IMR-90 (cell line): ENCODE data around the gene GCNT2.

Experiments
- NFE2L2 ChIP-seq: fragments of 150-350 bp; IDR thresholded peaks from 2 replicates; pipeline ENCODE4 v1.6.1; 2016; ENCODE audit warnings: low read depth, mild to moderate bottlenecking, low read length
- POLR2A ChIP-seq: IDR thresholded peaks from 2 replicates; pipeline ENCODE4 v1.6.1; 2012; ENCODE audit warnings: mild to moderate bottlenecking, low read depth, low read length
- RAD21 ChIP-seq: IDR thresholded peaks from 2 replicates; pipeline ENCODE4 v1.6.1; 2012; ENCODE audit warnings: low read length, improper control_type of control experiment
- TF ChIP-seq, protein P1 (sequence below): fragments of 150-350 bp; IDR thresholded peaks from 2 replicates; pipeline ENCODE4 v1.6.1; 2017; ENCODE audit warnings: mild to moderate bottlenecking, antibody characterized with exemption, low read length, low read depth
- TF ChIP-seq, protein P2 (sequence below): conservative IDR thresholded peaks from 2 replicates; pipeline ENCODE4 v1.5.1; 2012; ENCODE audit warnings: mild to moderate bottlenecking, low read depth, low read length, improper control_type of control experiment

DNA sequence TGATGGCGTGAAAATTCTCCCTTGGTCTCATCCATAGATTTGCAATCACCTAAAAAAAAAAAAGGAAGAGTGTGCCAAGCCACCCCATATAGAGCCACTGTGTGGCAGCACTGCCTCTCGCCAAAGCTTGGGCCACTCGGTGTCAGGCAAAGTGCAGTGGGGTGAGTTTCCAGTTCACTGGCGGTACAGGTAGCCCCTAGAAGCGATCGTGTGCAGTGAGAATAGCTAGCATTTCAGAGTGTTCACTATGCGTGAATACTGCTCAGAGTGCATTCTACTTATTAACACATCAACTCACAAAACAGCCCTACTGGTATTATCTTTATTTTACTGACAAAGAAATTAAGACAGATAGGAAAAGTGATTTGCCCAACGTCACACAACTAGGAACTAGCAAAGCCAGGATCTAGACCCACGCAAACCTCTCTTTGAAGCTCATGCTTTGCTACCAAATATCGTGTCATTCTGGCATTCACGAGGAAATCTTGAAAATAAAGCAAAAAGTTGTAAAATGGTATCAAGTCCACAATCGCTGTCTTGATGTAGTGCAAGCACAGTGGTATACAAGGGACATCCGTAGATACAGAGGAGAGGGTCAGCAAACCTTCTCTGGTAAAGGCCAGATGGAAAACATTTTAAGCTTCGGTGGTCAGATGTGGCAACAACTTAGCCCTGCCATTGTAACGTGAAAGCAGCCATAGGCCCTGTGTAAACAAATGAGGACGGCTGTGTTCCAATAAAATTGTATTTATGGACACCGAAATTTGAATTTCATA lies 10.4 kb upstream of the GCNT2 start:
- no peak for TF ChIP-seq NFE2L2
- TF ChIP-seq, protein P1, sequence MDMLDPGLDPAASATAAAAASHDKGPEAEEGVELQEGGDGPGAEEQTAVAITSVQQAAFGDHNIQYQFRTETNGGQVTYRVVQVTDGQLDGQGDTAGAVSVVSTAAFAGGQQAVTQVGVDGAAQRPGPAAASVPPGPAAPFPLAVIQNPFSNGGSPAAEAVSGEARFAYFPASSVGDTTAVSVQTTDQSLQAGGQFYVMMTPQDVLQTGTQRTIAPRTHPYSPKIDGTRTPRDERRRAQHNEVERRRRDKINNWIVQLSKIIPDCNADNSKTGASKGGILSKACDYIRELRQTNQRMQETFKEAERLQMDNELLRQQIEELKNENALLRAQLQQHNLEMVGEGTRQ, result no peak
- TF ChIP-seq, protein P2, sequence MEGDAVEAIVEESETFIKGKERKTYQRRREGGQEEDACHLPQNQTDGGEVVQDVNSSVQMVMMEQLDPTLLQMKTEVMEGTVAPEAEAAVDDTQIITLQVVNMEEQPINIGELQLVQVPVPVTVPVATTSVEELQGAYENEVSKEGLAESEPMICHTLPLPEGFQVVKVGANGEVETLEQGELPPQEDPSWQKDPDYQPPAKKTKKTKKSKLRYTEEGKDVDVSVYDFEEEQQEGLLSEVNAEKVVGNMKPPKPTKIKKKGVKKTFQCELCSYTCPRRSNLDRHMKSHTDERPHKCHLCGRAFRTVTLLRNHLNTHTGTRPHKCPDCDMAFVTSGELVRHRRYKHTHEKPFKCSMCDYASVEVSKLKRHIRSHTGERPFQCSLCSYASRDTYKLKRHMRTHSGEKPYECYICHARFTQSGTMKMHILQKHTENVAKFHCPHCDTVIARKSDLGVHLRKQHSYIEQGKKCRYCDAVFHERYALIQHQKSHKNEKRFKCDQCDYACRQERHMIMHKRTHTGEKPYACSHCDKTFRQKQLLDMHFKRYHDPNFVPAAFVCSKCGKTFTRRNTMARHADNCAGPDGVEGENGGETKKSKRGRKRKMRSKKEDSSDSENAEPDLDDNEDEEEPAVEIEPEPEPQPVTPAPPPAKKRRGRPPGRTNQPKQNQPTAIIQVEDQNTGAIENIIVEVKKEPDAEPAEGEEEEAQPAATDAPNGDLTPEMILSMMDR, result peak; percentile 48
- TF ChIP-seq POLR2A, result no peak
- peak; percentile 61 for TF ChIP-seq RAD21
